ENCODE results near the gene TNFRSF8.
A peak's percentile ranks its signal among the peaks of the same experiment; 100 is the strongest.
"Not testable (repeated sequence)": the region's sequence is repeated elsewhere in the genome, so short reads cannot be mapped to it uniquely, and the experiment has no call there.

TNFRSF8 gene

DNA sequence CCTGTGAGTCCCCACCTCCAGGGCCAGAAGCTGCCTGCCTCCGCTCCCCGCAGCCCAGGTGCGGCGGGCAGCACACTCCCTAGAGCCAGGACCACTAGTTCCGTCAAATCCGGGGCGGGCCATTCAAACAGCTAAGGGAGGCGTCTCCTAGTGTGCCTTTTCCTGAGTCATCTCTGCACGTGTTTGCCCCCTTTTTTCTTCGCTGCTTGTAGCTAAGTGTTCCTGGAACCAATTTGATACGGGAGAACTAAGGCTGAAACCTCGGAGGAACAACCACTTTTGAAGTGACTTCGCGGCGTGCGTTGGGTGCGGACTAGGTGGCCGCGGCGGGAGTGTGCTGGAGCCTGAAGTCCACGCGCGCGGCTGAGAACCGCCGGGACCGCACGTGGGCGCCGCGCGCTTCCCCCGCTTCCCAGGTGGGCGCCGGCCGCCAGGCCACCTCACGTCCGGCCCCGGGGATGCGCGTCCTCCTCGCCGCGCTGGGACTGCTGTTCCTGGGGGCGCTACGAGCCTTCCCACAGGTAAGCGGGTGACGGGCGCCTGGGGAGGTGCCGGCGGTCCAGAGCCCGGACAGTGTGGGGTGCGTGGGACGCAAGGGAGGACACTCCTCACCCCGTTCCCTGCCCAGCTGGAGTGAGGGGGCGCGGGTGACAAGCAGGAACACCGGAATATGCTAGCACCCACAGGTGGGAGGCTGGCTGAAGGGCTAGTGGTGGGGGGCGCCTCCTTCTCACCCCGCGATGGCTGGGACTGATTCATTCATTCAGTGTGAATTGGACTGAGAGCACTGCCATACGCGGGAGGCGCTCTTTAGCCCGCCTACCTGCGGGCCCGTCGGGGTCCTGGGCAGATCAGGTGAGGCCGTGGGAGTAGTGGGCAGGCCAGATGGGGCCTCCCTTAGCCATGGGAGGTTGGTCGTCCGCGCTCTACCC, at the start of gene TNFRSF8:
Gene TNFRSF8, plus strand, starts transcription at position 163 of the 932 bp plus-strand sequence. Its CDS starts 296 bp downstream, at position 459.
- in situ Hi-C loops (cut with MboI; ENCODE audit: low pct_unique_long_range_greater_than_20kb, low sequenced_read_pairs) = no loop called here
- DNase-seq = peak; percentile 57

DNA sequence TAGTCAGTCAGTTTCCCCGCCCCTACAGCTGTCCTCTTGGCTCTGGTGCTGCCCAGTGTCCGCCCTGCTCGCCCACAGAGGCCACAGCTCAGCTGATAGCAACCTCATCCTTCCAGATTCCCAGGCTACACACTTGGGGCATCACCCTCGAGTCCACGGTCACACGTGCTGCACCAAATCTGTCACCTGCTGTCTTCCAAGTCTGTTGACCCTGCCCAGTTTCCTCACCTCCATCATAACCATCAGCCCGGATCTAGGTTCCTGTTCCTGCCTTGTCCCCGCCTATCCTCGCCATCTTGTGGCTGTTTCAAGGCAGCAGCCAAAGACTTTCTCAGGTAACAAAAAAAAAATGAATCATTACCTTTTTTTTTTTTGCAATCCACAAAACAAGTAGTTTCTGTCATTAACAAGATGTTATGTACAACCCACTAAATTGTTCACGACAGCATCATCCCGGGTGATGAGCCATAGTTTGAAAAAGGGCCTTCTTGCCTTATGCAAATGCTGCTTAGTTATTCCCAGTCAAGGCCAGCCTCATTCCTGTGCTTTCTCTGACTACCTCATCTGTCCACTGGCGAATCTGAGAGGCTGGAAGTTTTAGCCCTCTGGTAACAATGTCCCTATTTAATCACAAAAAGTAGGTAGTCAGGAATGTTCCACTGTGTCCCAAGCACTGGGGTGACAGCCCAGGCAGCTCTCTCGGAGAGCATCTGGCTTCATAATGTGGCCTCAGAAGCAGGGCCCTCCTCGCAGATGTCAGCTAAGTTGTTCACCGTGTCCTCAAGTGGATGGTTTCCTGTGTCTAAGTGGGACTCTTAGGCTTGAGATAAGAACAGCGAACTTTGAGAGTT, 48.7 kb upstream of the TNFRSF8 start:
- peak; percentile 69 for DNase-seq
- in situ Hi-C loops (cut with MboI; ENCODE audit: low pct_unique_long_range_greater_than_20kb, low sequenced_read_pairs) = no loop called here

DNA sequence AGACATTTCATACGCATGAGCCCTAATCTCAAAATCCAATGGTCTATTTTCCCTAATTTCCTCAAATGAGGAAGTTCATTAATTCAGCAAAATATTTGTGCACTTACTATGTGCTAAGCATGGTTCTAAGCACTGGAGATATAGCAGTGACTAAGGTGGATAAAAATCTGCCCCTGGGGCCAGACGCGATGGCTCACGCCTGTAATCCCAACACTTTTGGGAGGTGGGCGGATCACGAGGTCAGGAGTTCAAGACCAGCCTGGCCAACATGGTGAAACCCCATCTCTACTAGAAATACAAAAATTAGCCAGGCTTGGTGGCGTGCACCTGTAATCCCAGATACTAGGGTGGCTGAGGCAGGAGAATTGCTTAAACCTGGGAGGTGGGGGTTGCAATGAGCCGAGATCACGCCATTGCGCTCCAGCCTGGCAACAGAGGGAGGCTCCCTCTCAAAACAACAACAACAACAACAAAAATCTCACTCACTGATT, 48.1 kb upstream of the TNFRSF8 start:
- DNase-seq = no peak
- in situ Hi-C loops (cut with MboI; ENCODE audit: low pct_unique_long_range_greater_than_20kb, low sequenced_read_pairs) = no loop called here

DNA sequence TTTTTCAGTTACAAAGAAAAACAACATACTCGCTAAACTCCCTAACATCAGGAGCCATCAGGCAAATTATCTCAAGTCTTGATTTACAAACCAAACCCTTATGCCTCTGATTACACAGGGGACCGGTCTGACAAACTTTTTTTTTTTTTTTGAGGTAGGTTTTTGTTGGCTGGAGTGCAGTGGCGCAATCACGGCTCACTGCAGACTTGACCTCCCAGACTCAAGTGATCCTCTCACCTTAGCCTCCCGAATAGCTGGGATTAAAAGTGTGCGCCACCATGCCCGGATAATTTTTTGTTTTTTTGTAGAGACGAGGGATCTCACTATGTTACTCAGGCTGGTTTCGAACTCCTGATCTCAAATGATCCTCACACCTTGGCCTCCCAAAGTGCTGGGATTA, 47.6 kb upstream of the TNFRSF8 start:
- DNase-seq = no peak
- in situ Hi-C loops (cut with MboI; ENCODE audit: low pct_unique_long_range_greater_than_20kb, low sequenced_read_pairs) = no loop called here

DNA sequence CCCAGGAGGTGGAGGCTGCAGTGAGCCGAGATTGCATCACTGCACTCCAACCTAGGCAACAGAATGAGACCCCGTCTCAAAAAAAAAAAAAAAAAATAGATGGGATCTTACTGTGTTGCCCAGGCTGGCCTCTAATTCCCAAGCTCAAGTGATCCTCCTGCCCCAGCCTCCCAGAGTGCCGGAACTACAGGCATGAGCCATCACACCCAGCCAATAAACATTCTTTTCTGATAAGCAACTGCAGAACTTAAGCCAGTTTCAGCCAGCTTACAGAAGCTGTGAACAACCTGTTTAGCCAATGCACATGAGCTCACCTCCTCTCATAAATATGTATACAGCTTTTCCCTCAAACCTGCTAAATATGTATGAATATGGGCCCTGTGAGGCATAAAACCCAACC, 46.9 kb upstream of the TNFRSF8 start:
- DNase-seq = no peak
- in situ Hi-C loops (cut with MboI; ENCODE audit: low pct_unique_long_range_greater_than_20kb, low sequenced_read_pairs) = no loop called here

DNA sequence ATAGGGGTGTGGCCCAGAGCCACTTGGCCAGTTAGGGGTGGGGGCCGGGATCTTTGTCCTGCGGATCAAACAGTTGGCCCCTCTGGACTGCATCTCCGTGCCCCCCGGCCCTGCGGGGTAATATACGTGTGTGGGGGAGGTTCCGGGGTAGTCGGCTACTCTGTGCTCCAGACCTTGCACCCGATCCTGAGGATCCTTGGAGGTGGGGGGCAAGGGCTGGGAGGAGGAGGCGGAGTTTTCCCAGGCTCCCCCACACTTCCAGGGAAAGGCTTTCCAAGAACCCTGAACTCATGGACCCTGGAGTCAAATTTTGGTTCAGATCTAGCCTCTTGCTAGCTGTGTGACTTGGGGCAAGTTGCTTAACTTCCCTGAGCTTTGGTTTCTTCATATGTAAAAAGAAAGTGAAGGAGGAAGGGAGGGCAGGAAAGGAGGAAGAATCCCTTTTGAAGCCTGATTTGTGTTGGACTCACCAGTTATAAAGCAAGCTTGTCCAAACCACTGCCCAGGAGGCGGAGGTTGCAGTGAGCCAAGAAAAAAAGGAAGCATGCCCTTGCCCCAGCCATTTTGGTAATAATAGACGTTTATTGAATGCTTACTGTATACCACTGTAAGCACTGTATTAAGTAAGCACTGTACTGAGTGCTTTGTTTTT, 43.1 kb upstream of the TNFRSF8 start:
- in situ Hi-C loops (cut with MboI; ENCODE audit: low pct_unique_long_range_greater_than_20kb, low sequenced_read_pairs) = no loop called here
- peak; percentile 66 for DNase-seq

DNA sequence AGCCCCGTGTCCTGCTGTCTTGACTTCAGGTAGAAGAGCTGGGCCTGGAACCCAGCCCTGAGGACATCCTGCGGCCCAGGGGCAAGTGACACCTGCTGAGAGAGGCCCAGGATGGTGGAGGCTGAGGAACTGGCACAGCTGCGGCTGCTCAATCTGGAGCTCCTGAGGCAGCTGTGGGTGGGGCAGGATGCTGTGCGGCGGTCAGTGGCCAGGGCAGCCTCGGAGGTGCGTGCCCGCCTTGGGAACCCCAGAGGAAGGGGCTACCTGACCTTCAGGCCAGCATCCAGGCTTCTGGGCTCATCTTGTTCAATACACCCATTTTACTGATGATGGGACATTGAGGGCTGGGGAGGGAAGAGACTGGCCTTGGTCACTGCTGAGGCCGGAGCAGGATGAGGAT, 41.5 kb upstream of the TNFRSF8 start:
- in situ Hi-C loops (cut with MboI; ENCODE audit: low pct_unique_long_range_greater_than_20kb, low sequenced_read_pairs) = no loop called here
- DNase-seq = no peak

DNA sequence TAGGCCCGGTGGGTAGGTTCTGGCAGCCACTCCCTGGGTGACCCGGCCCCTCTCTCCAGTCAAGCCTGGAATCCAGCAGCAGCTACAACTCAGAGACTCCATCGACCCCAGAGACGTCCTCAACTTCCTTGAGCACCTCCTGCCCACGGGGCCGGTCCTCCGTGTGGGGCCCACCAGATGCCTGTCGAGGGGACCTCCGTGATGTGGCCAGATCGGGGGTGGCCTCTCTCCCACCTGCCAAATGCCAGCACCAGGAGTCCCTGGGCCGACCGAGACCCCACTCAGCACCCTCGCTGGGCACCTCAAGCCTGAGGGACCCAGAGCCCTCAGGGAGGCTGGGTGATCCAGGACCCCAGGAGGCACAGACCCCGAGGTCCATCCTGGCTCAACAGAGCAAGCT, 41.1 kb upstream of the TNFRSF8 start:
- in situ Hi-C loops (cut with MboI; ENCODE audit: low pct_unique_long_range_greater_than_20kb, low sequenced_read_pairs) = no loop called here
- no peak for DNase-seq

DNA sequence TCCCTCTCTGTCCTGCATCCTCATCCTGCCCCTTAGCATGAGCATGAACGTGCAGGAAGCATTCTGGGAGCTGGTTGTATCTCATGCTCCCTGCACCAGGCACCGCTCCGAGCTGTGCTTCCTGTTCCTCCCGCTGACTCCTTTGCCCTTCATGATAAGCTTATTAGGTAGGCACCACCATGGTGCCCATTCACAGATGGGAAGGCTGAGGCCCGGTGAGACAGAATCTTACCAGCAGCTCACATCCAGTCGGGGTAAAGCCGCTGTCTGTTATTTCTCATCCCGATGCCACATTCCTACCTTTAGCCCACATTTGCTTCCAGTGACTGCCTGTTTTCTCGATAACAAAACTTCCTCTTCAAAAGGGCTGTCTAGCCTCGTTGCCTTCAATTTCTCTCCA, 36.5 kb upstream of the TNFRSF8 start:
- DNase-seq = no peak
- in situ Hi-C loops (cut with MboI; ENCODE audit: low pct_unique_long_range_greater_than_20kb, low sequenced_read_pairs) = no loop called here

DNA sequence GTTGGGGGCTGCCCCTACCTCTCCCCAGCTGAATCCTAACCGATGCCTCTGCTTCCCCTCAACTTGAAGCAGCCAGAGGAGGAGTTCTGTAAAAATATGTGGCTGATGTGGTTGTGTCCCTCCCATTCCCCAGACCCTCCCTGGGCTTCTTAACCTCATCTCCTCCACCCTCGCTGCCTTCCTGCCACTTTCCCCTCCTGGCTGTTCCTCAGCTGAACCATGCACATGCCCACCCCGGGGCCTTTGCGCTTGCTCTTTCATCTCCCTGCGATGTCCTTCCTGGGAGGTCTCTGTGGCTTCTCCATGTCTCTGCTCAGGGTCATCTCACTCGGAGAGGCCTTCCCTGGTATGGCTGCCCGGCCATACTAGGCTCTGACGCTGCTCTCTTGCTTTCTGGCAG, 34.9 kb upstream of the TNFRSF8 start:
- in situ Hi-C loops (cut with MboI; ENCODE audit: low pct_unique_long_range_greater_than_20kb, low sequenced_read_pairs) = no loop called here
- DNase-seq = no peak

DNA sequence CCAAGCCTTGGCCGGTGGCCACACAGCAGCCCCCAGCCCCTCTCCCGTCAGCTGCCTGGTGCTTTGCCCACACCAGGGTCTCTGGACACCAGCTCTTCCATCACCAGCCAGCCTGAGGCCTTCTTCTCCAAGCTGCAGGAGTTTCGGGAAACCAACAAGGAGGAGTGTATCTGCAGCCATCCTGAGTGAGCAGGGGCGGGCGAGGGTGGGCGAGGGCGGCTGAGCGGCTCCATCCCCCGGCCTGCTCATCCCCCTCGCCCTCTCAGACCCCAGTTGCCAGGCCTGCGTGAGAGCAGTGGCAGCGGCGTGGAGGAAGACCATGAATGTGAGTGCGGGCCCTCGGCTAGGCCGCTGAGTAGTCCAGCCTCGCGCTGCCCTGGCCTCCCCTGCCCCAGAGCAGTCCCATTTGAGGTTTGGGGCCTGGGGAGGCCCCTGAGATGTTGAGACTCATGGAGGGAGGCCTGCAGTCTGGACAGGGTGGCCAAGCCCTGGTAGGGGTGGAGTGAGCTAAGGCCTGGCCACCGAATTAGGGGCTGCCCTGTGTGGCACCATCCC, 34.1 kb upstream of the TNFRSF8 start:
- no peak for DNase-seq
- in situ Hi-C loops (cut with MboI; ENCODE audit: low pct_unique_long_range_greater_than_20kb, low sequenced_read_pairs) = no loop called here

DNA sequence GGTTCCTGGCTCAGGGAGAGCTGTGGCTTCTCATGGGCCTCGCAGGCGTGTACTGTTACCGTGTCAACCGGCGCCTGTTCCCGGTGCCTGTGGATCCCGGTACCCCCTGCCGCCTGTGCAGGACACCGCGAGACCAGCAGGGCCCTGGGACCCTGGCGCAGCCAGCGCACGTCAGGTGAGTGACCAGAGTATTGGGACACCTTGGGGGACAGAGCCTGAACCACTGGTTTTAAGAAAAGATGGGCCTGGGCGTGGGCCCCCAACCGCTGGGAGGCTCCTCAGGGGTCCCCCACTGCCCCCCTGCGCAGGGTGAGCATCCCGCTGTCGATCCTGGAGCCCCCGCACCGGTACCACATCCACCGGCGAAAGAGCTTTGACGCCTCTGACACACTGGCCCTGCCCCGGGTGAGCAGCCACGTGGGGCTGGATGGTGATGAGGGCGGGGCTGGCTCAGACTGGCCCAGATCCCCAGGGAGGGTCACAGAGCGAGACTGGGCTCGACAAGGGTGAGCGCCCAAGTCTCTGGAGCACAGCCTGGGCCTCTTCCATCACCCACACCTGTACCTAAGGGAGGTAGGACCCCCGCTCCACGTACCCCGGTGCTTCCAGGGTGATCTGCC, 33.3 kb upstream of the TNFRSF8 start:
- DNase-seq = no peak
- in situ Hi-C loops (cut with MboI; ENCODE audit: low pct_unique_long_range_greater_than_20kb, low sequenced_read_pairs) = no loop called here

DNA sequence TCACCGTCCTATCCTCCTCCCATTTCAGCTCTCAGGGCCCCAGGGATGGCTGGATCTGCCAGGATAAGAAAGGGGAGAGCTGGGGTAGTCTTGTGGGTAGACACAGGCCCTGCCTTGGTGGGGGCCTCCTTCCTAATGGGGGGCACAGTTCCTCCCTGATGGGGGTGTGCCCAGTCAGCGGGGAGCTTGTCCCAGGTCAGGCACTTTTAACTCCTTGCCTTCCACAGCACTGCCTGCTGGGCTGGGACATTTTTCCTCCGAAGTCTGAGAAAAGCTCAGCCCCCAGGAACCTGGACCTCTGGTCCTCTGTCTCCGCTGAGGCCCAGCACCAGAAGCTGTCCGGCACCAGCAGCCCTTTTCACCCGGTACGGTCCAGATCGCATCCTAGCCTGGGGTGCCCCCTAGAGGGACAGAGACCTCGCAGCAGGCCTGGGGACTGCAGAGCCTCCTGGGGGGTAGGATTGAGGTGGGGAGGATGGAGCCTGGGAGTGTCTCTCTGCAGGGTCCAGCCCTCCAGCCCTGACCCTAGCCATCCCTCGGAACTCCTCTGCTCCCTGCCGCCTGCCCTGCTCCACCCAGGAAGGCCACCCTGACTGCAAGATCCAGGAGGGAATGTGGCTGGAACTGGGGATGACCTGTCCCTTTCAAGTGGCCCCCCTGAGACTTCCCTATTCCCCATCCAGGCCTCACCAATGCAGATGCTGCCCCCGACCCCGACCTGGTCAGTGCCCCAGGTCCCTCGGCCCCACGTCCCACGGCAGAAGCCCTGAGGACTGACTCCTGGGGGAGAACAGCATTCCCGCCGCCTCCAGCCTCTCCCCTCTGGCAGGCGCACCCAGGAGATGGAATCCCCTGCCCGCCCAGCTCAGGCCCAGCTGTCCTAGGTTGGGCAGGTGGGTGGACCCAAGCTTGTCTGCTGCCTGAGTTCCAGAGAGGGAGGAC, 31.8 kb upstream of the TNFRSF8 start:
- in situ Hi-C loops (cut with MboI; ENCODE audit: low pct_unique_long_range_greater_than_20kb, low sequenced_read_pairs) = no loop called here
- peak; percentile 34 for DNase-seq

DNA sequence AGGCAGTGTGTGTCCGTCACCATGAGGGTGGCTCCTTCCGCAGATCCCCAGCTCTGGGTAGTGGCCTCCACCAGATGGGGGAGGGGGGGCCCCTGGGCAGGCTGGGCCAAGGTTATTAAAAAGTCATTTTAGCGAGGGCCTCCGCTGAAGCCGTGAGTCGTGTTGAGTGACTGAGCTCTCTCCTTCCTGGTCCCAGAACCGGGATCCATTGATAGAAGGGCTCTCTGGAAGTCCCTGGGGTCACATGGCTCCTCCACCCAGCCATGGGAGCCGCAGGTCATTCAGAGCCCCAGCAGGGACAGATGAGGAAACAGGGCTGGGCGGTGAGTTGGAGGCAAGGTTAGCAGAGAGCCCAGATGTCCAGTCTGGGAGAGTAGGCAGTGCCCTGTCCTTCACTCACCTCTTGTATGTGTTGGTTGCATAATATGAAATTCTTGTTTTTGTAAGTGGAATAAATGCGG, 30.9 kb upstream of the TNFRSF8 start:
- DNase-seq = no peak
- in situ Hi-C loops (cut with MboI; ENCODE audit: low pct_unique_long_range_greater_than_20kb, low sequenced_read_pairs) = no loop called here

DNA sequence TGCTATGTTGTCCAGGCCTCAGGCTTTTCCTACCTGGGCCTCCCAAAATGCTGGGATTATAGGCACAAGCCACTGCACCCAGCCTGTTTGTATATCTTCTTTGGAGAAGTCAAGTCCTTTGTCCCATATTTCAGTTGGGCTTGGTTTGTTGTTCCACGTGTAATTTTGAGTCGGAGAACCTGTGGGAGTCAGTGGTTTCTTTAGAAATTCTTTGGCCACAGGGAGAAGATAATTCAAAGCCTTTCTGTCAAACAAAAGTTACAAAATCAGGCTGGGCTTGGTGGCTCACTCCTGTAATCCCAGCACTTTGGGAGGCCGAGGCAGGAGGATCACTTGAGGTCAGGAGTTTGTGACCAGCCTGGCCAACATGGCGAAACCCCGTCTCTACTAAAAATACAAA, 29.7 kb upstream of the TNFRSF8 start:
- in situ Hi-C loops (cut with MboI; ENCODE audit: low pct_unique_long_range_greater_than_20kb, low sequenced_read_pairs); DNase-seq: not testable (repeated sequence)

DNA sequence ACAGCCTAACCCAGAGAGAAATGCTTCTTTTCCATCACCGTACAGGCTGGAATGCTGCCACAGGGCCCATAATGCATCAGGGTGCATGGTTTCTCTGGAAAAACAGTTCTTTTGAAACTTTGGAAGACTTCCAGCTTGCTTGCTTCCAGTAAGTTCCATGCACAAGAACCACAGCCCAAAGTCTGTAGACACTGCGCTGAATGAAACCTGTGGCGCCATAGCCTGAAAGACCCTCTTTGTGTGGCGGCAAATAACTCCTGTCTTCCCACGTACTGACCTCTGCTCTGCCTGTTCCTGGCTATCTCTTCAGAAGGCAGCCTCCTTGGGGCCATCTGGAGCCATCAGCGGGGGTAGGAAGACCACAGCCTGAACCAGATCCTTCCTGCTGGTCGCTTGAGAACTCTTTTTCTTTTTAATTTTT, 28.7 kb upstream of the TNFRSF8 start:
- in situ Hi-C loops (cut with MboI; ENCODE audit: low pct_unique_long_range_greater_than_20kb, low sequenced_read_pairs) = no loop called here
- no peak for DNase-seq

DNA sequence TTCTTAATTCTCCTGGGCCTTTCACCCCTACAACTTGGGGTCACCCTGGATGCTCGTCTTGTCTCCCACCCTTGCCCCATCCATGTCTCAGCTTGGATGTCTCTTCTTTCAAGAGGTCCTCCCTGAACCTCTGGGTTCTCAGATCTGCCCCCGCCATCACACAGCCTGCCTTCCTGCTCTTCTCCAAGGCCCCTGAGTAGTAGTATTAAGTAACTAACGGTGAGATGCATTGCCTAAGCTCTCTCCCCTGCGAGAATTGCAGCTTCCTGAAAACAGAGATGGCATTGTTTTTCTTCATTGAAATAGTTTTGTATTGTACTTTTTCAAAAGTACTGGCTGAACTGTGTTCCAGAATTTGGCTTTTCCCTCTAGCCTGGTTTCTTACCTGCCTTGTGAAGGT, 27.8 kb upstream of the TNFRSF8 start:
- in situ Hi-C loops (cut with MboI; ENCODE audit: low pct_unique_long_range_greater_than_20kb, low sequenced_read_pairs) = no loop called here
- no peak for DNase-seq

Data from KBM-7 (cell line).